GM19455 (cell line): ENCODE data around the gene AP3B1.

Experiments used
- ATAC-seq: cut with Tn5 transposase; IDR thresholded peaks from one replicate; pipeline ENCODE4 v1.9.1; 2021; ENCODE audit not compliant: unreplicated experiment

The AP3B1 gene

DNA sequence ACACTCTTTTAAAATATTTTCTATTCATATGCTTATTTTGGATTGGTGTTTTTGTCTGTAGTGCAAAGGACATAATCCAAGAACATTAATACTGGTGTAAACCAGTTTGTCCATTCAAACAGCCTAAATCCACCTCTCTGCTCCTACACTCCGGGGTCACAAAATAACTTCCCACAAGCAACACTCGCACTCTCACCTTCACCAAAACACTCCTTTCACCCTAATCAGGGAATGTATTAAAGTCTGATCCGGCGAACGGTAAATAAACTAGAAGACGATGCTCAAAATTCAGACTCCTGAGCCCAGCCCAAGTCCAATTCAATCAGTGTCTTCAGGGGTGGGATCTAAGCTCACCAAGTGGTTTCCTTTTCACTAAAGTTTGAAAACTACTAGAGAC, 649 bp downstream of the AP3B1 start:
- ATAC-seq = no peak

DNA sequence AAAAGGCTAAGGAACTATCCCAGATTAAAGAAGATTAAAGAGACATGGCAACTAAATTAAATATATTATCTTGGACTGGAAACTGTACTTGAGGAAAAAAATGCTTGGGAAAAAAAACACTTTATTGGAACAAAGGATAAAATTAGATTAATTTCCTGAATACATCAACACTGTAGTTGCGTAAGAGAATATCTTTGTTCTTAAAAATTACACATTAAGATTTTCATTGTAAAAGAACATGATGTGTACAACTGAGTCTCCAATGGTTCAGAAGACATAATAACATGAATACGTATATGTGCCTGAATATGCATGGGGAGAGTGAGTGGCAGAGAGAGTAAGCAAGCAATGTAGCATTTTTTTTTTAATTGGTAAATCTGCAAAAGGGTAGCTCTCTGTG, 2.8 kb downstream of the AP3B1 start:
- ATAC-seq = no peak

DNA sequence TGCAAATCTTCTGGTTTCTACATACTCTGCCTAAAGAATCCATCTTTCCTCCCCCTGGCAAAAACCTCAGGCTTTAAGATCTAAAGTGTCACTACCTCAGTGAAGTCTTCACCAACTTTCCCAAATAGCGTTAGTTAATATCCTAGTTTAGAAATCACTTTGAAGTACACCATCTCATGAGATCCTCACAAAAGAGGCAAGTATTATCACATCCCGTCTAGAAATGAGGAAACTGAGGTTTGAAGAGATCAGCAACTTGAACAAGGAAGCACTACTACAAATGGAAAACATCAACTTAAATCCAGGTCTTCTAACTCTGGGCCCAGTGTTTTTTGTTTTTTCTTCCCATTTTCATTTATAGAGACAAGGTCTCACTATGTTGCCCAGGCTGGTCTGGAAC, 4.6 kb downstream of the AP3B1 start:
- no peak for ATAC-seq

DNA sequence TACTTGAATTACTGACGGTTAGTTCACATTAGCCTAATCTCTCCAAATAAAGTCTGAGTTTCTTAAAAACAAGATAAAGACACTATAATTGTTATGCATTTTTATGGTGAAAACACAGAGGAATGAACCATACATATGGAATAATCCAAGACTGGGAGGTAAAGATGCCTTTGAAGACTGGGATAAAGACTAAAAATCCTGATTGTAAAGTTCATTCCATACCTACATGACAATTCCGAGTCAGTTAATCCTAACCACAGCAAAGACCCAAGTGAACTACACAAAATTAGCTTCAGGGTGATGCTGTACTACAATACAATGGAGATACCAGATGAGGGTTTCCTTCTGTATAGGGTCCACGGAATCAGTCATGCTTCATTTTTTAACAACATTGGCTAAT, 6.3 kb downstream of the AP3B1 start:
- ATAC-seq = no peak

DNA sequence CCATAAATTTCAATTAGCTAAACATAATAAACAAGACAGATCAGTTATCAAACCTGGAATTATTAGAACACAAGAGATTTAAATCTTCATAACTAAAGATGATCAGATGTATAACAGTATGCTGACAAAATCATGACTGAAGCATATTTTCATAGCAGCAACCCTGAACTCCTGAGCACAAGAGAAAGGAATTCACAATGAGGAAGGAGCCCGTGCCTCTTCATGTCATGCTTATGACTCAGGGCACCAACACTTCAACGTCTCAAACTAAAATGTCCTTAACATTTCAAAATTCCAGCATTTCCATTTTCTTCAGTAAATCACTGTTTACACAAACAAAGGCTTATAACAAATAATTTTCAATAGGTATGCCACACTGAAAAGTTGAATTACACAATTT, 6.7 kb downstream of the AP3B1 start:
- ATAC-seq = no peak

DNA sequence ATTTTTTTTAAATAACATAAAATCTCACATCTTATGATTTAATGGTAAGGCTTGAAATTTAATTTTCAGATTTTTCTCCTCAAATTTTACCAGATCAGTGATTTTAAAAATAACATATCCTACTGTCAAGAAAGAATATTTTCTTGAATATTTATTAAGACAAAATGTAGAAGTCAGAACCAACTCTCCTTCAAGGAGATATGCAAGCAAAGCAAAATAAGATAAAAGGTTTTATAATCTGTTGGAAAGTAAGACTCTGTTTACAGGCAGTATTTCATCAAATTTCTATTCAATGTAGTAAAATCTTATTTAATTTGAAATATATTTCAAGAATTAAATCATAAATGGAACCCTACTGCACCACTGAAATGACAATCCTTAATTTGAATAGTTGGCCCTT, 7.3 kb downstream of the AP3B1 start:
- no peak for ATAC-seq

DNA sequence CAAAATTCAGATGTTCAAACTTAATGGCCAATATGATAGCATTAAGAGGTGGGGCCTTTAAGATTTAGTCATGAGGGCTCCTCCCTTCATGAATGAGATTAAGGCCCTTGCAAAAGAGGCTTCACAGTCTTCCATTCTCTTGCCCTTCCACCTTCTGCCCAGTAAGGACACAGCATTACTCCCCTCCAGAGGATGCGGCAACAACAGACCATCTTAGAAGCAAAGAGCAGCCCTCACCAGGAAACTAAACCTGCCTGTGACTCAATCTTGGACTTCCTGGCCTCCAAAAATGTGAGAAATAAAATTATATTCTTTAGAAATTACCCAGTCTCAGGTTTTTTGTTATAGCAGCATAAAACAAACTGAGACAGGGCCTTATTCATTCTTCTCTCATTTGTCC, 8.2 kb downstream of the AP3B1 start:
- no peak for ATAC-seq

DNA sequence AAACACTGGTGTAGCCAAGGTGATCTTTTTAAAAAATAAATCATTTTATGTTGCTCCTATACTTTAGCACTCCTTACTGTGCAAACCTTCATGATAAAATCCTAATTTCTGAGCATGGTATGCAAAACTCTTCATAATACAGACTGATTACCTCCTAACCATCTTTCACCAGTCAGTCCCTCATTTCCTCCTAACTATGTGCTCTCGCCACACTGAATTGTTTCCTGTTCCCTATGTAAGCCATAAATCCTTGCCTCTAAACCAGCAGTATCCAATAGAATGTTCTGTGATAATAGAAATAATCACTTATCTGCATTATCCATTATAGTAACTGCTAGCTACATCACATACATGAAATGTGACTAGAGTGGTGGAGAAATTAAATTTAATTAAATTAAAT, 10.7 kb downstream of the AP3B1 start:
- ATAC-seq = no peak

DNA sequence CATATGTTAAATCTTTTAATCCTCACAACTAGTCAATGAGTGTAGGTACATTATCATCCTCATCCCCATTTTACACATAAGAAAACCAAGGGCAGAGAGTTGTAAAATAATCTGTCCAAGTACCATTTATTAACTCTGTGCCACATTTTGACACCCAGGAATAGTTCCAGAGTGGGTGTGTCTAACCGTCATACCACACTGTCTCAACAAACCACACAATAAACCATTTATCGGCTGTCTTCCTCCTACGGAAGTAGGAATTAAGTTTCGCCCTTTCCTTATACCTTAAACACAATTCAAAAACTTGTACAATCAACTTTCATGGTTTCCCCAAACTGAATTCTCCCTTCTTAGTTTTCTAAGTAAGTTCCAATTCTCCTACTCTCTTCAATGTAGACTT, 11.4 kb downstream of the AP3B1 start:
- no peak for ATAC-seq

DNA sequence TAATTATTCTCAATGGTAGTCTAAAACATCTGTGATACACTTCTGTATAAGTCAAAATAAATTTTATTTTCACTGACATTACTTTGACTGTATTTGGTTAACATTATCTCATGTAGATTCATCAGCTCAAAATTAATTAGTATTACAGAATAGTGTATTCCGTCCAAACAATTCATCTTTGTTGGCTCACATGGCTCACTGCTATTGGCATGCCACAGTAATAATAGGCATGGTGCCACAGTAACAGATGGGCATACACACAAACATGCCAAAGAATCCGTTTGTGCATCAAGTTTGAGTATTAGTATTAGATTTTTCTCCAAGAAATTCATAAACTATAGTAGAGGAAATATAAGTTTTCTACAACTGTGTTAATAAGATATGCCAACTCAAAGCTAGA, 14.2 kb downstream of the AP3B1 start:
- ATAC-seq = no peak

DNA sequence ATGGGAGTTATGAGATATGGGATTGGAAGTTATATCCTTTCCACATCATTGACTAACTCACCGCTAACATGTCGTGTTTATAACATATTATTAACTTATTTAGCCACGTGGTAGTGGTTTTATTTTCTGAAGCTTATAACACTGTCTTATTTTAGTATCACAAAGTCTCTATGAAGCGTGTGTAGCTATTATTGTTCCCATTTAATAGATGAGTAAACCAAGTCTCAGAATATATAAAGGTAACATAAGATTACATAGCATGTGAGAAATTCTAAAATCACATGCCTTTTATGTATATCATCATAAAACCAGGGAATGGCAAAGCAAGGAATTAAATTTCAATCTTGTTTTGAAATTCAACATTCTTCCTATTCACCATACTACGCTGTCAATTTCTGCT, 15.3 kb downstream of the AP3B1 start:
- ATAC-seq = no peak

DNA sequence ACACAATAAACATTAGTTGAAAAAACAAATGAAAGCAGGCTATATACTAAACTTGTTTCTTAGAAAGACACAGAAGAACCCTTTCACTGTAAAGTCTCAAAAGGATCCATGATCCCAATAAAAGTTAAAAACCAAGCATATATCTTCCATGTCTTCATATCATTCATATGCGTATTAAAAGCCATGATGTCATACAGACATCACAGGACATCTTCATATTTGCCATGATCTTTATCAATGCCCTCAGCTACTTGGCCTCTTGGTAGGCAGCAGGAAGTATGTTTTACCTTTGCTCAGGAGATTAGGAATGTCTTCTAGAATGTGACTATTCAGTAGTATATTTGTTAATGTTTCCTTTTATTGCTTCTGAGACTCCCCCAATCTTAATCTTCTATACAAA, 16.8 kb downstream of the AP3B1 start:
- no peak for ATAC-seq

DNA sequence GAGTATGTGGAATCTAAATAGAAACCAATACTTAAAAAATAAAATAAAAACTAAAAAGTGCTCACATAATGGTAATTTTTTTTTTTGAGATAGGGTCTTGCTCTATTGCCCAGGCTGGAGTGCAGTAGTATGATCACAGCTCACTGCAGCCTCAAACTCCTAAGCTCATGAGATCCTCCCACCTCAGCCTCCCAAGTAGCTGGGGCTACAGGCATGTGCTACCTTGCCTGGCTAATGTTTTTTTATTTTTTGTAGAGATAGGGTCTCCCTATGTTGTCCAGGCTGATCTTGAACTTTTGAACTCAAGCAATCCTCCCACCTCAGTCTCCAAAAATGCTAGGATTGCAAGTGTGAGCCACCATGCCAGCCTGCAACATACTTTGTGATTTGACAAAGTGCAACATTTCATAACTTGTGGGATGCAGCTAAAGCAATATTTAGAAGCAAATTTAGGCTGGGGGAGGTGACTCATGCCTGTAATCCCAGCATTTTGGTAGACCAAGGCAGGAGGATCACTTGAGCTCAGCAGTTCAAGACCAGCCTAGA, 18.4 kb downstream of the AP3B1 start:
- ATAC-seq = no peak

DNA sequence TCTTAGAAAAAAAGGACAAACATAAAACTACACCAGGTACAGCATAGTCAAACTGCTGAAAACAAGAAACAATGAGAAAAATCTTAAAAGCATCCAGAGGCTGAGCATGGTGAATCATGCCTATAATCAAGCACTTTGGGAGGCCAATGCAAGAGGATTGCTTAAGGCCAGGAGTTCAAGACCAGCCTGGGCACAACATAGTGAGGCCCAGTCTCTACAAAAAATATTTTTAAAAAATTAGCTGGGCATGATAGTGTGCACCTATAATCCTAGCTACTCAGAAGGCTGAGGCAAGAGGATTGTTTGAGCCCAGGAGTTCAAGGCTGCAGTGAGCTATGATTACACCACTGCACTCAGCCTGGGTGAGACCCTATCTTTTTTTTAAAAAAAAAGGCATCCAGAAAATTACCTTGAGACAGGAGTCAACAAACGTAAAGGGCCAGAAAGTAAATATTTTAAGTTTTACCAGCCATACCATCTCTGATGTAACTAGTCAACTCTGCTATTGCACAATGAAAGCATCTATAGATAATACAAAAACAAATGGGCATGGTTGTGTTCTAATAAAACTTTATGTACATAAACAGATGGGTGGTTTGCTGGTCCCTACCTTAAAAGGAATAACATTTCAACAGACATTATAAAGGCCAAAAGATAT, 19.8 kb downstream of the AP3B1 start:
- ATAC-seq = no peak

DNA sequence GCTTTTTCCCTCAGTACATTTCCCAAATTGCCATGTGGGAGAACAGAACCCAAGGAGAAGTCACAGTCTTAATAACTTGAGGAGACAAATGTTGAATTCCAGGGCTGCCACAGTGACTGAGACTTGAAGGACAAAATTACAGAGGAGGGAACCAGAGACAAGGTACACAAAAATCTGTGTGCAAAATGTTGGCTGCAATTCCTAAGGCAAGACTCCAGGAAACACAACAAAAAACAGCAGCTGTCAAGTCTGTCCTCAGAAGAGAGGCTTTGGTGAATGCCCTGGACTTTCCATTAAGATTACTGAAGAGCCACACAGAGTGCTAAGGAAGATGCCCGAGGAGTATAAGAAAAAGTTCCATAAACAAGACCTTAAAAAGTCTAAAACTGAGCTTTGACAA, 21.1 kb downstream of the AP3B1 start:
- ATAC-seq = no peak

DNA sequence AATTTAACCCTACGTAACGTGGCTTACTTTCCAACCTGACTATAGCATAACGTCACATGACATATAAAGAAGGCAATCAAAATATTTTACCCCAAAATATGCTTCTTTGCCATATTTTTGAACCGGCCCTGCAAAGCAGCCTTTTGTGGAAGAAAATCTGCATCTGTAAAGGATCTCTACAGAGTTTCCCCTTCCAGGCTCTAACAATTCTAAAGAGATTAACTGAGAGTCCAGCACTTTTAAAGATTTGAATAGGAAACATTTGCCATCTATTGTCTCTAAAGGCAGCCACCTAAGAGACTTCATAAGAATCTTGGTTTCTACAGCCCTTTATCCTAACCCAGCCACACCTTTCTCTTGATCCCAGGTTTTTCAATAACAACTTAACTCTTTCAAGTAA, 22.7 kb downstream of the AP3B1 start:
- no peak for ATAC-seq

DNA sequence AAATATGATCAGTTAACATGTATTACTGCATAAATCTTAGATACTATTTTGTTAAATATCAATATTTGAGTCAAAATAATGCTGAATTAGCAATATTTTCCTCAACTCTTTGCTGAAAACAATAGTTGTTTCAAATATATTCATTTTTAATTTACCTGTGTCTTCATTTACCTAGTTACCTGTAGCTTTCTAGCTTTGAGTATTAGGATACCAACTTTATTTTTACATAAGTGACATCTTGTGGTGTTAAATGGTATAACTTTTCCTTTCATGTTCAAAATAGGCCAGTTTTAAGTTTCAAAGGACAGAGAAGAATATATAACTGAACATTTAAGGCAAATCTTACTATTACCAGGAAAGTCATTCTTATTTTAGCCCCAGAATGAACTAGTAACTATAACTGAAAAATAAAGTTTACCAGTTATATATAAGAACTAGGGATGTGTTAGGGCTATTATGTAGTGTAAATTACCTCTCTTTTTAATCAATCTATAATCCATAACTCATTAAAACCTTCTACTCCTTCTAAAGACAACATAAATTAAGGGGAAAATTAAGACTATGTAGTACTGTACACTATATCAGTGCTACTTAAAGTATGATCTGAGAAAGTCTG, 25.3 kb downstream of the AP3B1 start:
- no peak for ATAC-seq

DNA sequence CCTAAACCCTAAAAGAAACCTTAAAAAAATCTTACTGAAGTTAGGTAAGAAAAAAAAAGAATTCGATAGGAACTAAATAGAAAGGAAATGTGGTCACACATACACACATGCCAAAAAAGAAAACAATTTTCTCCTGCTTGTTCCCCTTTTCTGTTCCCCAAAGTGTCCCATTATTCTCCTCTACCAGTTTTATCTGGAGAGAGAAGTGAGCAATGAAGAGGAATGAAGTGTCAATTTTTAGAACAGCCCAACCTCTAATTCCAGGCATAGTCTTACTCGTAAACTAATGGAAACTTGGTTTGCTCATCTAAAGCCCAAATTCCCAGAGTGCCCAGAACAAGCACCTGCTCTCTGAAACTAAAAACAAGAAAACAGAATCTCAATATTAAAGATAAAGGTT, 26.1 kb downstream of the AP3B1 start:
- no peak for ATAC-seq

DNA sequence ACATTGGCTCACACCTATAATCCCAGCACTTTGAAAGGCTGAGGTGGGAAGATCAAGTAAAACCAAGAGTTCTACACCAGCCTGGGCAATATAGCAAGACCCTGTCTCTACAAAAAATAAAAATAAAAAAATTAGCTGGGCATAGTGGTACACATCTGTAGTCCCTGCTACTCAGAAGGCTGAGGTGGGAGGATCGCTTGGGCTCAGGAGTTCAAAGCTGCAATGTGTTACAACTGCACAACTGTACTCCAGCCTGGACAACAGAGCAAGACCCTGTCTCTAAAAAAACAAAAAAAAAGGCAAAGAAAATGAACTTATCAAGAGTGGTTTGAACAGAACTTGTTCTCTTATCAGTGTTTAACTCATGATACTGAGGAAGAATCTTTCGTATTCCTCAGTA, 29.3 kb downstream of the AP3B1 start:
- no peak for ATAC-seq

DNA sequence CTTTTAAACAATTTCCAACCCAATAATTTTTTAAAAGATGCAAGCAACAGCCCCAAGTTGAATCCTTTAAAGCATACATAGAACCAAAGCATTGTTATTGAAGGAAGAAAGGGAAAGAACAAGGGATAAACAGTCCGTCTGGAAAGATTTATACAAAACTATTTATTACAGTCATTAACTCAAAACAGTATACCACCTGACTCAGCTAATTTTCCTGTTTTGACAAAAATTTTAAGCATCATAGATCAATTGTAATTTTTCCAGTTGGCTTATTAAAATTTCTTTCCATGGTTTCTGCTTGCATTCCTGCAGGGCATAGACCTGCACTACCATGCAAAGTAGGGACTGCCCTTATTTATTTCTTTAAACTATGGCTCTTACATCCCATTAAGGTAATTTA, 29.9 kb downstream of the AP3B1 start:
- ATAC-seq = no peak

DNA sequence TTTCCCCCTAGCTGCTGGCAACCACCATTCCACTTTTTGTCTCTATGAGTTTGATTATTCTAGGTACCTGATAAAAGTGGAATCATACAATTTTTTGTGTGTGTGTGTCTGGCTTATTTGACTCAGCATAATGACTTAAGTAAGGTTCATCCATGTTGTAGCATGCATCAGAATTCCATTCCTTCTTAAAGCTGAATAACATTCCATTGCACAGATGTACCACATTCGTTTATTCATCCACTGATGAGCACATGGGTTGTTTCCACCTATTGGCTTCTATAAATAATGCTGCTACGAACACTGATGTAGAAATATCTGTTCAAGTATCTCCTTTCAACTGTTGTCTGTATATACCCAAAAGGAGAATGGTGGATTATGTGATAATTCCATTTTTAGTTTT, 33.7 kb downstream of the AP3B1 start:
- ATAC-seq = no peak

DNA sequence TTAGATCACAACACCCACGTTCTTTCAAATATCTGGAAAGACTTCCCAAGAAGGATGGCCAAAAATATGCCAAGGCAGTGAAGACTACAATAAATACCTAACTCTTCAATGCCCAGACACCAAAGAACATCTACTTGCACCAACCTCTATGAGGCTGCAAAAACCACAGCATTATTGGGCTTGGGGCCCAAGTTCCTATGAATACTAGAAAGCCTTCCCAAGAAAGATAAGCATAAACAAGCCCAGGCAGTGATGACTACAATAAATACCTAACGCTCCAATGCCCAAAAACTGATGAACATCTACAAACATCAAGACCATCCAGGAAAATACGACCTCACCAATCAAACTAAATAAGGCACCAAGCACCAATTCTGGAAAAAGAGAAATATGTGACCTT, 41.3 kb downstream of the AP3B1 start:
- no peak for ATAC-seq

DNA sequence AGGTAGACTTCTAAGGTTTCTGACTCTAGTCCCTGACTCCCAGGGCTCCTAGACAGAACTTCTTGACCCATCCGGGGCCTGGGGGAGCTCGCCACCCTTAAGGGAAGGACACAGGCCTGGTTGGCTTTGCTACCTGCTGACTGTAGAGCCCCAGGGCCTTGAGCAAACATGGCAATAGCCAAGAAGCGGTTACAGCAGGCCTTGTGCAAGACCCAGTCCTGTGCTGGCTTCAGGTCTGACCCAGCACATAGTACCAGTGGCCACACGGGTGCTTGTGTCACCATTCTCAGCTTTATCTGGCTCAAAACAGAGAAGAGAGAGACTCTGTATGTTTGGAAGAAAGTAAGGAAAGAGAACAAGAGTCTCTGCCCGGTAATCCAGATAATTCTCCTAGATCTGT, 41.8 kb downstream of the AP3B1 start:
- no peak for ATAC-seq
